A549 (cell line): ENCODE results near the gene TNS3. TPM values are rescaled to one million over a fixed set of nuclear protein-coding genes. Genes with fewer than 3 reads are reported as not detected.

ENCODE experiments used
- ATAC-seq, 2 experiments: fragments of 200-7000 bp in 1 of 2; fragments of >200 bp in 1 of 2; cut with Nextera tagmentation in 1 of 2; cut with Tn5 transposase in 1 of 2; 3 replicates each; pipeline versions ENCODE4 v1.8.0 to v1.9.1; 2018 to 2020; ENCODE audit warnings: mild to moderate bottlenecking in 1 of 2, moderate library complexity in 1 of 2
- CTCF ChIA-PET: fragments of 300-600 bp; sonication (Branson Sonifier 250); formaldehyde crosslinking; extraction: SDS; loops from one replicate; lab custom pipeline; 2021; ENCODE audit warnings: antibody characterized with exemption, inconsistent platforms; lab: Yijun Ruan, JAX
- POLR2A ChIA-PET: fragments of 350-600 bp; formaldehyde crosslinking; extraction: SDS; loops from one replicate; lab custom pipeline; 2021; ENCODE audit warnings: antibody characterized with exemption, inconsistent platforms; lab: Yijun Ruan, JAX
- DNase-seq, 2 experiments: peaks; one replicate each; pipeline versions ENCODE4 v3.0.0 to v3.0.0-alpha.2; 2011 to 2016; ENCODE audit warnings: low read depth in 1 of 2, low spot score in 1 of 2
- FAIRE-seq: peaks from 2 replicates; lab custom pipeline; 2011; peaks lifted over from hg19 to GRCh38; lab: Jason Lieb, UNC
- H3K27ac ChIP-seq, 2 experiments: fragments of >200 bp; sonication (Bioruptor Twin); formaldehyde crosslinking; 3 replicates each; pipeline ENCODE4 v1.5.1; 2016 to 2017
- H3K4me1 ChIP-seq: fragments of >200 bp; sonication (Bioruptor Twin); formaldehyde crosslinking; 3 replicates; pipeline ENCODE4 v1.6.1; 2016
- H3K4me2 ChIP-seq: fragments of >200 bp; sonication (Bioruptor Twin); formaldehyde crosslinking; 3 replicates; pipeline ENCODE4 v1.6.1; 2016
- H3K4me3 ChIP-seq: fragments of >200 bp; sonication (Bioruptor Twin); formaldehyde crosslinking; 3 replicates; pipeline ENCODE4 v1.5.1; 2016
- H3K9me3 ChIP-seq: fragments of >200 bp; sonication (Bioruptor Twin); formaldehyde crosslinking; 3 replicates; pipeline ENCODE4 v1.6.1; 2016
- BCL3 ChIP-seq: fragments of >200 bp; sonication (Bioruptor Twin); formaldehyde crosslinking; IDR thresholded peaks from 3 replicates; pipeline ENCODE4 v1.6.1; 2016
- CHD4 ChIP-seq: fragments of 200-600 bp; sonication (generic); IDR thresholded peaks from 2 replicates; pipeline ENCODE4 v1.6.1; 2016; ENCODE audit warnings: antibody characterized with exemption, mild to moderate bottlenecking, borderline replicate concordance
- E2F6 ChIP-seq: IDR thresholded peaks from 2 replicates; pipeline ENCODE4 v1.6.1; 2012; ENCODE audit warnings: low read depth, borderline replicate concordance
- EHMT2 ChIP-seq: fragments of 200-600 bp; sonication (generic); IDR thresholded peaks from 2 replicates; pipeline ENCODE4 v1.6.1; 2016; ENCODE audit warnings: antibody characterized with exemption, low read depth, mild to moderate bottlenecking, moderate library complexity
- ELK1 ChIP-seq: fragments of 150-350 bp; IDR thresholded peaks from 2 replicates; pipeline ENCODE4 v1.6.1; 2014; ENCODE audit warnings: low read depth, mild to moderate bottlenecking, low read length
- HEYL ChIP-seq: fragments of 250-450 bp; sonication (Bioruptor Pico); IDR thresholded peaks from 2 replicates; pipeline ENCODE4 v1.8.0; 2021; ENCODE audit warnings: mild to moderate bottlenecking, moderate library complexity
- HOXA7 ChIP-seq: fragments of 250-450 bp; sonication (Bioruptor Pico); IDR thresholded peaks from 2 replicates; pipeline ENCODE4 v1.5.0; 2020; ENCODE audit warnings: mild to moderate bottlenecking, moderate library complexity
- HOXB13 ChIP-seq: fragments of 250-450 bp; sonication (Bioruptor Pico); IDR thresholded peaks from 2 replicates; pipeline ENCODE4 v1.5.0; 2020; ENCODE audit warnings: low read depth, mild to moderate bottlenecking, moderate library complexity
- HOXB5 ChIP-seq: fragments of 250-450 bp; sonication (Bioruptor Pico); IDR thresholded peaks from 2 replicates; pipeline ENCODE4 v1.5.0; 2020; ENCODE audit warnings: mild to moderate bottlenecking, moderate library complexity
- JUN ChIP-seq, 2 experiments: fragments of >200 bp; sonication (Bioruptor Twin); formaldehyde crosslinking; IDR thresholded peaks; 2 replicates in 1 of 2; 3 replicates in 1 of 2; pipeline ENCODE4 v1.6.1; 2016 to 2017
- KDM5A ChIP-seq: fragments of 200-600 bp; sonication (generic); IDR thresholded peaks from 2 replicates; pipeline ENCODE4 v1.6.1; 2016; ENCODE audit warnings: antibody characterized with exemption, mild to moderate bottlenecking
- MAX ChIP-seq: IDR thresholded peaks from 2 replicates; pipeline ENCODE4 v1.6.1; 2012
- MYC ChIP-seq: IDR thresholded peaks from 2 replicates; pipeline ENCODE4 v1.6.1; 2012; ENCODE audit warnings: mild to moderate bottlenecking, inconsistent platforms, low read length, improper control_type of control experiment, borderline replicate concordance
- NR3C1 ChIP-seq: fragments of >200 bp; sonication (Bioruptor Twin); formaldehyde crosslinking; IDR thresholded peaks from 3 replicates; pipeline ENCODE4 v1.6.1; 2017
- PBX3 ChIP-seq: IDR thresholded peaks from 2 replicates; pipeline ENCODE4 v1.6.1; 2012
- PHF8 ChIP-seq: fragments of 200-600 bp; sonication (generic); IDR thresholded peaks from 2 replicates; pipeline ENCODE4 v1.6.1; 2016; ENCODE audit warnings: low read depth, mild to moderate bottlenecking, antibody characterized with exemption, moderate library complexity, borderline replicate concordance
- RARB ChIP-seq: fragments of 250-450 bp; sonication (Bioruptor Pico); IDR thresholded peaks from 2 replicates; pipeline ENCODE4 v1.8.0; 2021; ENCODE audit warnings: mild to moderate bottlenecking, moderate library complexity
- RFX5 ChIP-seq: fragments of 450-650 bp; IDR thresholded peaks from 2 replicates; pipeline ENCODE4 v1.7.1; 2014; ENCODE audit warnings: antibody characterized with exemption, mild to moderate bottlenecking, moderate library complexity
- RNF2 ChIP-seq: fragments of 200-600 bp; sonication (generic); IDR thresholded peaks from 2 replicates; pipeline ENCODE4 v1.6.1; 2016; ENCODE audit warnings: low read depth, mild to moderate bottlenecking, antibody characterized with exemption, moderate library complexity, borderline replicate concordance
- SMC3 ChIP-seq: fragments of >200 bp; sonication (Bioruptor Twin); formaldehyde crosslinking; IDR thresholded peaks from 3 replicates; pipeline ENCODE4 v1.6.1; 2018; ENCODE audit warnings: inconsistent platforms
- TP53 ChIP-seq: fragments of 250-450 bp; sonication (Bioruptor Pico); IDR thresholded peaks from 2 replicates; pipeline ENCODE4 v1.5.0; 2021; ENCODE audit warnings: mild to moderate bottlenecking, moderate library complexity
- ZC3H11A ChIP-seq: fragments of 450-650 bp; IDR thresholded peaks from 2 replicates; pipeline ENCODE4 v1.6.1; 2014; ENCODE audit warnings: antibody characterized with exemption, mild to moderate bottlenecking
- ZSCAN20 ChIP-seq: fragments of 250-450 bp; sonication (Bioruptor Pico); IDR thresholded peaks from 2 replicates; pipeline ENCODE4 v1.8.0; 2022; ENCODE audit warnings: mild to moderate bottlenecking, moderate library complexity
- WGBS: methylation state at CpG from one replicate; pipeline ENCODE4 v1.1.6; 2017; ENCODE audit errors: missing lambda C conversion rate; 5-methylcytosine and 5-hydroxymethylcytosine counted together
- polyA plus RNA-seq, 4 experiments: library from polyadenylated mRNA; depleted of rRNA in 3 of 4; stranded (reverse); fragments of >200 nt; fragmentation: RNase III in 1 of 4; extraction: RNeasy Plus Mini Kit Qiagen cat#74134 plus additional on column Dnase treatment in 1 of 4; gene quantifications; 2 replicates in 3 of 4; 3 replicates in 1 of 4; pipeline ENCODE4 v1.2.3, GENCODE V29; 2011 to 2017

TNS3 gene
- polyA plus RNA-seq, 2 of the 4 experiments (the other 2 are of a cell fraction): 107 to 134 TPM

GRCh38 chr7:47402941-47403866 lies 178.7 kb downstream of the TNS3 start:
- TF ChIP-seq ZC3H11A (no peak), TP53 (CRISPR knock-in tag) (no peak), JUN (IDR thresholded peaks at IDR 0.05) (no peak), KDM5A (no peak), BCL3 (no peak), HOXA7 (no peak), ZSCAN20 (no peak), SMC3 (no peak), MAX (no peak), E2F6 (no peak), NR3C1 (no peak), PBX3 (no peak), HOXB5 (no peak)
- H3K4me2 ChIP-seq: no peak overlapping the region
- ATAC-seq (peak in 1 of 2 experiments; percentile 4; a peak in 2 of 6 replicates), DNase-seq (no peak), FAIRE-seq (no peak)
- H3K27ac ChIP-seq: no peak overlapping the region
- H3K4me3 ChIP-seq: no peak overlapping the region
- 88% methylated on average over 15 of the region's 15 CpGs for WGBS
- H3K9me3 ChIP-seq: no peaks in the 10 kb centered on the region
- ChIA-PET CTCF (interaction anchor here (0.6 to 1.3 kb wide), 3 partner anchors 19 to 457 kb away, joined by 3 to 5 read pairs (median 3); no protein-coding TSS in a partner anchor), POLR2A (no interaction called here)
- peaks cover 38% of the 10 kb centered on the region for H3K4me1 ChIP-seq

- POLR2A ChIA-PET: no interaction called here
- no peak for DNase-seq
- no peak; a peak in 1 of 6 replicates for ATAC-seq
- H3K4me2 ChIP-seq: no peak overlapping the region
- FAIRE-seq: no peak
- WGBS: 91% methylated on average over 17 of the region's 17 CpGs
- peaks cover 25% of the 10 kb centered on the region for H3K4me1 ChIP-seq
- no peak overlapping the region for H3K4me3 ChIP-seq
- H3K9me3 ChIP-seq: no peaks in the 10 kb centered on the region
- no peak overlapping the region for H3K27ac ChIP-seq
- CTCF ChIA-PET: interaction anchor here (0.6 to 0.9 kb wide), 3 partner anchors 20 to 568 kb away, joined by 3 read pairs; no protein-coding TSS in a partner anchor
- no peak for TF ChIP-seq HOXB13 (CRISPR knock-in tag)
- no peak for TF ChIP-seq RFX5
- no peak for TF ChIP-seq SMC3
- no peak for TF ChIP-seq PHF8
- TF ChIP-seq ELK1: no peak
- no peak for TF ChIP-seq MYC
- TF ChIP-seq EHMT2: no peak
- no peak for TF ChIP-seq HEYL (CRISPR knock-in tag)
- TF ChIP-seq RARB (CRISPR knock-in tag): no peak
- no peak for TF ChIP-seq CHD4
- no peak for TF ChIP-seq RNF2
These were observed 180.0 kb downstream of the TNS3 start for GRCh38 chr7:47401611-47402570.
